DMS153 treated with DMSO at 0.1 percent for 48 hours (cell line): ENCODE data around the gene ILKAP.
"Not testable (repeated sequence)": the region's sequence is repeated elsewhere in the genome, so short reads cannot be mapped to it uniquely, and the experiment has no call there.

Experiments used
- DNase-seq: peaks from one replicate; lab custom pipeline; 2025; ENCODE audit not compliant: unreplicated experiment; lab: John Stamatoyannopoulos, UW

ILKAP gene

DNA sequence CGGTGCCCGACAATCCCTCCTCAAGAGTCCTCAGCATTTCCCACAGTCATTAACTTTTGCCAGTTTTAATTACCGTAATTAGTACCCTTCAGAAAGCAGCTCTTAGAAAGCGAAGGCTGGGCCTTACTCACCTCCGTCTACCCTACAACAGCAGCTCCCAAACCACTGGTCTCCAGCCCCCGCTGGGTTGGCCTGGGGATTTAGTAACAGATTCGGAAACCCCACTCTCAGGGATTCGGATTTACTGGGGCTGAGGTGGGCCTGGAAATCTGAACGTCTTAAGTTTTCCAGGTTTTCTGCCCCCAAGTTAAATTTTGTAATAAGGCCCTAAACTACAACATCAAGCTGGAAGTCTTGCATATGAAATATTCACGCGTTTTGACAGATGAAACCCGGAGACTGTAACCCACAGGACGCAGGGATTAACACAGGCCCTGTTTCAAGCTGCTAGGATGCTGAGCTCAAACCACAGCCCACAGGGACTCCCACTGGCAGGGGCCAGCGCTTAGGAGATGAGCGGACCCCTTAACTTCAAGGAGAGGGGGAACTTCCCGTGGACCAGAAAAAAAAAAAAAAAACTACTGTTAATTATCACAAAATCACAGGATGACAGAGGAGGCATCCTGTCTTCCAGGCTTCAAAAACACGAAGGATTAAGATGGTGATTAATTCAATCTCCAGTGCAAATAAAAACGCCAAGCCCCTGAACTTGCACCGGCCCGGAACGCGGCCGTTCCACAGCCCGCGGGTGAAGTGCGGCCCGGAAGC lies 985 bp downstream of the ILKAP start:
- no peak for DNase-seq

DNA sequence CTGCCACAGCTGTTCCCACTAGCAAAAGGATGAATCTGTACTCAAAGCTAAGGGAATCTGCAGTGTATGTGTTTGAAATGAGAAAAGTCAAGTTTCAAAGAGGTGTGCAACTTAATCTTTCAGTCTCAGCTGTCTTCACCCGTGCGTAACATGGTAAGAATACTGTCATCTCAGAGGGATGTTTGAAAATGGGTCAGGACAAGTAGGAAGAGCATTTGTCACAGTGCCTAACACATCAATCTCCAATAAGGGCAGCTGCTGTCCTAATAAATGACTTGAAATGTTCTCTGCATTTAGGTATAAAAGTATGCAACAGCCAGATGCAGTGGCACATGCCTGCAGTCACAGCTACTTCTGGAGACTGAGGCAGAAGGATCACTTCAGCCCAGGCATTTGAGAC lies 13.1 kb downstream of the ILKAP start:
- DNase-seq = no peak

DNA sequence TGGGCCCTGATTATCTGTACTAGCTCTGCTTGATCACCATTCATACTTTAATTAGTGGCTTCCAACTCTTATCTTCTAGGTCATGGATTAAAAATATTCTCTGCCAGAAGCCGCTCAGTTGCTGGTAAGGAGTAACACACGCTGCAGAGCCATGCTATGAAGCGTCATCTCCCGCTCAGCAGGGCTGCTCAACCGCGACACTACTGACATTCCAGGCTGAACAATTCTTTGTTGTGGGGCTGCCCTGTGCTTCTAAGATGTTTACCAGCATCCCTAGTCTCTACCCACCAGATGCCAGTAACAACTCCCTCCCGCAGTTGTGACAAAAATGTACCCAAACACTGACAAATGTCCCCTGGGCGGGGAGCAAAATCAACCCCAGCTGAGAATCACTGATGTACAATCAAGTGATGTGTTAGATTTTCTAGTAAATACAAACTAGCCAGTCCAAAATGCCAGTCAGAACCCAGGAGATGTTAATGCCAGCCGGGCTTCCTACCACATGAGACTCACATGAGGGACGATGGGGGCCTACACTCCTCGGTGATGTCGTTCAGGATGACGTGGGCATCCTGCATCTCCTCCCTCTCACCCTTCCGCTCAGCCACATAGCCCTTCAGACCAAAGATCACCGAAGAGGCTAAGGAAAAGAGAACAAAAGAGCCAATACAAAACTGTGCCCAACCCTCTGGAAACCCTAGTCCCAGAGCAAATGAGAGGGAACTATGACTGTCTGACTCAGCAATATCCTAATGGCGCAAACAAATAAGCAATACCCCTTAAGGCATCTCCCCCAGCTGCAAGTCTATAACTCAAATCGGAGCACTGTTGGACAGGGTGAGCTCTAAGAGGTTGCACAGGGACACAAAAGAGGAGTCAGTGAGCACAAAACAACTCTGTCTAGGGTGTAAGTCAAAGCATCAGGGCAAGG lies 15.6 kb downstream of the ILKAP start:
- DNase-seq = no peak

DNA sequence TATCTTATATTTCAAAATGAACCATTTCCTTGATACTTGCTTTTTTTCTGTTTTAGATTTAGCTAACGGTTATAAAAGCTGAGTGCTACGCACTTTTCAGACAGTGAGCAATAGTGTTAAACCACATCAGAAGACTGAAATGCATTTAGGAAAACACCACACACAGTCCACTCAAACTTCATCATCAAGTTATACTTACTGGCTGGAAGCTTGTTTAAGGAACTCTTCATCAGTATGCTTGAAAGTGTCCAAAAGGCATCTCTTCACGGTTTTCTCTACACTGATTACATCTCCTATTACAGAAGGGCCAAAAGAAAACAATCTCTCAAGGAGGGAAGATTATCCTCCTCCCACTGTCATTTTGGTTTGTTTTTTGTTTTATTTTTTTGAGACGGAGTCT lies 19.7 kb downstream of the ILKAP start:
- no peak for DNase-seq

DNA sequence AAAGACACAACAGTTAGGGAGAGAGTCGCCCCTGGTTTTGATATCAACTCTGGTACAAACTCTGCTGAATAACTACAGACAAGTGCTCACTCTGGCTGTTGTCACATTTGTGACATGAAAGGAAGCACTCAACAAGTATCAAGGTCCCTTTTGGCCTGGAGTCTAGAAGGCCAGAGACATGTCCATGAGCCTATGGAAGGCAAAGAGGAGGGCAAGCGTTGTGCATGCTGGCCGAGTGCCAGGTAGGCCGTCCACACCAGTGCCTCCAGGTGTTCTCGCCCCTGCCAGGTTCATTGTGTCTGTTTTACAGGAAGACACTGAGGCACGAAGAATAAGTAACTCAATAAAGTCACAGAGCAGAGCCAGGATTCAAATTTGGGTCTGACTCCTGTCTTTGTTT lies 21.1 kb downstream of the ILKAP start:
- DNase-seq = no peak

DNA sequence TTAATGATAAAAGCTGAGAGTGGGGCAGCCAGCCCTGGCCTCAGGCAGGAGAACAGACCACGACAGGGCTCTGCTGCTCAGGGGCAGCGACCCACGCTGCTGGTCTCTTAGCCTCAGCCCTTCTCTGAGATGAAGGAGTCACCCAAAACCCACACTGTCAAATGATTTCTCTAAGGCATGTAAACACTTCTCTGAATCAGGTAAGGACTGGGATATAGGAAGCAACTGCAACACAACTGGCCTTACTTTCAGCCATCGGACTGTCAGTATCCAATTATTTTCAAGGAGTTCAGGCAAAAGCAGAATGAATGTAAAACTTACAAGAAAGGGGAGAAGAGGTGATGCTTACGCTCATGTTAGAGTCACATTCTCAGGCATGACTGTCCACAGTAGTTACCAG lies 22.9 kb downstream of the ILKAP start:
- DNase-seq = no peak

DNA sequence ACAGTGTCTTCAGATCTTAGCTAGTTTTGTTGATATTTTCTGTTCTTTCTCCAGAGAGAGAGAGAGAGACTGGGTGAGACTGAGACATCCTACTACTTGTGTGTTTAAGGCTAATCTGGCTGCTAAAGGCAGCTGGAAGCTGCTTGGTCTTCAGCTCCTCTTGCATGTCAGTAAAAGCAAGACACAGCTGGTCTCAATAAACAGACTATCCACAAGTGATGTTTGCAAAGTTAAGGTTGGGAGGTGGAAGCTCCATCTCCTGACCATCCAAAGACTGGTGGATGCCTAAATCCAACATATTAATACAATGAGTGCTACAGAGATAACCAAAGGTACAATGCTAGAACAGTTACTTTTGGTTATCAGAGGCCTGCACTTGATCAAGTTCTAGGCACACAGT lies 26.9 kb downstream of the ILKAP start:
- DNase-seq = no peak

DNA sequence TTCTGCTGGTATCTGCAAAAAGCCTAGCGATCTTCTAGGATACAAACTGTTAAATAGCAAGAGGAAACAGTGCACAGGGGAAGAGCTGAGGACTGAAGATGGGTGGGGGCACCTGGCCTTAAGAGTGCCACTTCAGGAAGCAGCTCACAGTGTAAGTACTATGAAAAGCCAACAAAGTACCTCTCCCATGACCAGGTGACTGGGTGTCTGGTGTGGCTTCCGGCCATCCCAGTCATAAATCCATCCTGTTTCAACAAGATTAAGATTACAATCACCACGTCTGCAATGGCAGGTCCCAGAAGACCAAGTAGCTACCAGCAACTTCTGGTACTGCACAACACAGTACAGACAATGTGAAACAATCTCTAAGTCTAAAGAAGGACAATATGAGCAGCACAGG lies 28.8 kb downstream of the ILKAP start:
- peak; percentile 65 for DNase-seq

DNA sequence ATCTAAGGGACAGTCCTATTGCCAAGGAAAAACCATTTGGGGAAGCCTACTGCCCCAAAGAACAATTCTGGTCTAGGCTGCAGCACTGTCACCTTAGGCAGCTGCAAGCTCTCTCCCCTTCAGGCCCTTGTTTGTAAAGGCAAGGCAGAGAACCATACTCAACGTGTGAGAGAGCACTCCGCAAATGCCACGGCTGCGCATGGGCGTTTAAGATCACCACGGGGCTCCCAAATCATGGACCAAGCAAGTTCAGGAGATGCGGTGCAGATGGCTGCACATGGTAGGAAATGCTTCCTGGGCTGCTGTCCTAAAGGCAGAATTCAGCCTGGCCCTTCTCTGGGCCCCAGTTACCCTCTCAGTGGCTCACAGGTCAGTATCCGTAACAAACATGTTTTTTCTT lies 29.2 kb downstream of the ILKAP start:
- no peak for DNase-seq

DNA sequence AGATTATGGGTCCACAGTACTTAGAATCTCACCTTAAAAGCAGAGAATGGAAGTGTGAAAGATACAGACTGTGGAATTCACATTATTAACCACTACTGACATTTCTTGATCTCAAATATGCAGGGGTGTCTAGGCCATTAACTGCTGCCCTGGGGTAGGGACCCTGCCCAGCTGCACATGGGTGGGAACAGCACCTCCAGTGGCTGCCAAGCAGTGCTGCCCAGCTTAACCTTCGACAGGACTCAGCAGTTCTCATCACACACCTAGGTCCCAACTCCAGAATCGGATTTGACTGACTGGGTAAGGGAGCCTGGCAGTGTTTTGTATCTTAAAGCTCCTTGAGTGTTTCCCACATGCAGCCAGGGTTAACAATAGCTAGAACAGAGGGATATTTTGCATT lies 29.8 kb downstream of the ILKAP start:
- DNase-seq = no peak

DNA sequence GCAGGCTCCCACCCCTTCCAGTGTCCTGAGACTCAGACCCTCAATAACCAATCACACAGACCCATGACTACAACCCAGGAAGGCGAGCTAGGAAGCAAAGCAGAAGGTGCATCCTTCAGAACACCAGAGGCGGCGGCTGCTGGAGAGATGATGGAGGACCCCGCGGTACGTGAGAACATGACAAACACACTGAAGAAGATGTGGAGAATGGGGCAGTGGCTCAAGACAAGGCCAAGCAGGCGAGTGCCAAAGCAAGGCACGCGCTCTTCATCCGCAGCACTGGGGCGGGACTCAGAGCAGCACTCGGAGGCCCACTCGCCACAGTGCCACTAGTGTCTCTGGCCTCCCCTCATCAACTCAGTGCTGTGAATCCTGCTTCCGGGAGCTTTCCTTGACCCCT lies 31.1 kb downstream of the ILKAP start:
- DNase-seq = no peak

DNA sequence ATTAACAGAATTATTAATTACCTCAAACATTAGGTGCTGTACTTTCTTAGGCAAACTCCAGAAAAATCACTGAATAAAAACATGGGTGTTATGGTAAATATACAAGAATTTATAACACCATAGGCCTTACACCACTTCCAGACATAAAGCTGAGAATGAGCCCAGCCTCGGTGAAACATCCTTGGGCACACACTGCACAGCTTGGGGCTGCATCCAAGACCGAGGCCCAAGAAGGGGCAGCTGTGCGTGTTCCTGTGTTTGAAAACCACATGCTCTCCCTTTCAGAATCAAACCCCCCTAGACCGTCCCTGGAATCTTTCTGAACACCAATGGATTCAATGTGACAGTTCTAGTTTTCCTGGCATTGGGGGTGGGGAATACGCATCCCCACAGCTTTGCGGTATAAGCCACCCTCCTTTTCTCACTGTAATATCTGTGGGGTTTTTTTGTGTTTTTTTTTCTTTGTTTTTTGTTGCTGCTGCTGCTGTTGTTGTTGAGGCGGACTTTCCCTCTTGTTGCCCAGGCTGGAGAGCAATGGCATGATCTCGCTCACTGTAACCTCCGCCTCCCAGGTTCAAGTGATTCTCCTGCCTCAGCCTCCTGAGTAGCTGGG lies 31.8 kb downstream of the ILKAP start:
- DNase-seq = no peak

DNA sequence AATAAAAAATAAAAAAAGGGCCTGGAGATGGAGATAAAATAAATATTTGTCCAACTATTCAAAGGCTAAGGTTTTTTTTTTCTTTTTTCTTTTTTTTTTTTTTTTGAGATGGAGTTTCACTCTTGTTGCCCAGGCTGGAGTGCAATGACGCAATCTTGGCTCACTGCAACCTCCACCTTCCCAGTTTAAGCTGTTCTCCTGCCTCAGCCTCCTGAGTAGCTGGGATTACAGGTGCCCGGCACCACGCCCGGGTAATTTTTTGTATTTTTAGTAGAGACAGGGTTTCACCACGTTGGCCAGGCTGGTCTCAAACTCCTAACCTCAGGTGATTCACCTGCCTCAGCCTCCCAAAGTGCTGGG lies 32.4 kb downstream of the ILKAP start:
- DNase-seq = not testable (repeated sequence)

DNA sequence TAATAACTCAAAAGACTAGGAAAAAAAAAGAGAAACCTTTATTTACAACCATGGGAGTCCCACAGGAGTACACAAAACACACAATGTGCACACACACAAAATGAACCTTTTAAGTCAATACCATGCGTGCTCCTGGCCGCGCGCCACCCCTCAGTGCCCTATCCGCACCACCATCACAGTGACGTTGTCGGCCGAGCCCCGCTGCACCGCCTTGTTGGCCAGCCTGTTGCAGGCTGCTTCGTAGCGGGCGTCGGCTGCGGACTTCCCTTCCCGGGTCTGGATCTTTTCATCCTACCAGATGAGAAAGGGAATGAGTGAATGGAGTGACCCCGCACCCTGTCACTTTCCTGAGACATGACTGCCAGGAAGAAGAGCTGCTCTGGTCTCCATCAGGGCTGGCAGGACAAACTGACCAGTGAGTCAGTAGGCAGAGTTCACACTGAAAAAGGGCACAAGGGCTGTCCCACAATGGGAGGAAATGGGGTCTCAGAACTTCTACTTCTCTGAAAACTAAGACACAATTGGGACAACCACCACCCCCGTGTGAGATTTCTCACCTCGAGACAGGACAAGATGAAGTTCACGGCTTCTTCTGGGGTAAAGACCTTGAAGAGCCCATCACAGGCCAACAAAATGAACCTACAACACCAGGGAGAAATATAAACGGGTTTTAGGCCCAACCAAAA lies 33.0 kb downstream of the ILKAP start:
- DNase-seq = peak; percentile 29

DNA sequence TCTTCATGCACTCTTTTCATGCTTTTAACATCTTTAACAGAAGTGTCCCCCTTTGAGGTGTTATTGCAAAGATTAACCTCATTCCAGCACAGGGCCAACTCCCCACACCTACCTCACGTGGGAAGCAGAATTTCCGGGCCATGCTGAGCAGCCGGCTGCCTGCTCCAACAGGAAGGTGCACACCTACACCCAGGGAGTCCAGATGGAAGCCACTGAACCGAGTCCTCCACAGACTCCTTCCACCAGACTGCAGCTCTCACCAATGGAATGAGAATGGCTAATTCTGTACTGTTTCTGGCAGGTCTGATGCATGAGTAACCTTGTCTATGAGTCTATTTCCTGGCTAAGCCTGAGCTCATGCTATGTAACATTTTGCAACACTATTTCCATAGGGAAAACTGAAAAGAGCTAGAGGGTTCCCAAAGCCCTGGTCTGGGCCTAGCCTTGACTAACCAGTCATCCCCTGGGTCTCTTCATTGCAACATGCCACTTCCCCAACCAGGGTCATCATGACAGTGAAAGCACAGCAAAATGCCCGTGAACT lies 33.7 kb downstream of the ILKAP start:
- DNase-seq = no peak

DNA sequence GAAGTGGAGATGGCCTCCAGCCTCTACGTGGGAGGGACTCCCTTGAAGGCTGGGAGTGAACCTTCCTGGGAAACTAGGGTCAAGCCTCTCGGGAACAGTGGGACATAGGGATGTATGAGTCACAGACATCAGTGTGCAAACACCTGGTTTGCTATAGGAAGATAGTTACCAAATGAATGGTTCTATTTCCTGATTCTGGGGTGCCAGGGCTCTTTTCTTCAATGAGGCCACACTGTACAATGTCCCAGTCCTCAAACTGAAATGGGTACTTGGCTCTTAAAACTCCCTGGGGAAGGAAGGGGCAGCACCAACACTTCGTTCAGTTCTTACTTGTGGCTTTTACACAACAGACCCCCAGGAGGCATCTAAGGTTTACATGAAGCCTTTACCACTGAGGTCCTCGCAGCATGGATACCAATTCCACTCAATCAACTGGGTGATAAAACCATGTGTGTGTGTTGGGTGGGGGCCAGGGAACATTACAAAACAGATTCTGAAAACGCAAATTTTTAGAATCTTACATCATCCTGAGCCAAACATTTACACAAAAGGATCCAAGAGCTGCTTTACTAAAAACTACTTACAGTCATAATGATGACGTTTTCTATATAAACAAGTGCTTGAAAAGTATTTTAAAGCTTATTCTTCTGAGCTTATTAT lies 34.3 kb downstream of the ILKAP start:
- DNase-seq = no peak

DNA sequence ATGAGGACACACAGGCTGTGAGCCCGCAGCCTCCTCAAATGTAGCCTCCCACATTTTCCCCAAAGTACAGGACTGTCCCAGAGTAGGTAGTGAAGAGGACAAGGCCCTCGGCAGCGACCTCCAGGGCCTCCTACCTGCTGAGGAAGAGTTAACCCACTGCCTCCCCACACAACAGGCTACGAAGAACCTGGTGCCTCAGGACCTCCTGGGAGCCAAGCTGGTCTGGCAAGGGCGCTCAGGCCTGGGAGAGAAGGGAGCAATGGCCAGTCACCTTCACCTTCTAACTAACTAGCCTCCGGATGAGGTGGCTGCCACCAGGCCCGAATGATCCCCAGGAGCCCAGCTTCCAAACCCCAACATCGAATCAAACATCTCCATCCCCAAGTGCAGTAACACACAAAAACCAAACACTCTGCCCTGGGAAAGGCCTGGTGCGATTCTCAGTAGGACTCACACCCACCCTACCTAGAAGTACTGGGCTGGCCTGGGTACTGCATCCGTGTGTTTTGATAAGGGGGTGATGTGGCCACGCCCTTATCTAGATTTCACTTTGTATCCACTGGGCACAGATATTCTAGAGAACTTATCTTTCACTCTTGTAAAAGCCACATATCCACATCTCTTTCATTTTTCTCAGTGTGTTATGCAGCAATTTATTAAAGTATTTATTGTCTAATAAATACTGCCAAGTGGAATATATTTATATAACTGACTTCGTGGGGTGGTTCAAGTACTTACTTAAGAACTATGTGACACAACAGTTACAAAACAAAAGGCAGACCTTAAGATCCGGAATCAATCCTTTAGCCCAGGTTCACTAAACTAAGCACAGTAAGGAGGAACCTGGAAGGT lies 35.1 kb downstream of the ILKAP start:
- DNase-seq = no peak

DNA sequence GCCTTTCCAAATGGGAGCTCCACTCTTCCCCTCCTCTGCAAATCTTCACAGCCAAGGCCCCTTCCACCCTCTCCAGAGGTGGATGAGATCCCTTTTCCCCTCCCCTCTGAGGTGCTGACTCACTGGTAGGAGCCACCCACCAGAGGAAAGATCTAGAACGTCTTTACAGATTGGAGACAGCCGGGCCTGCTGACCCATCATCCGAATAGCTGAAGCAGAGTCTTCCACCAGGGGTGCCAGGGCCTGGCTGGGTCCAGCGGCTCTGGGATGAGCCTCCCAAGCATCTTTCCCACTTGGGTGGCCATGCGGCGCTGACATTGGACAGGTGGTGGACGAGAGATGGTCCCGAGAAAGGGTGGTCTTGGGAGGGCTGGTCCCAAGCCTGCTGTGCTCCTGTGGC lies 35.7 kb downstream of the ILKAP start:
- no peak for DNase-seq

DNA sequence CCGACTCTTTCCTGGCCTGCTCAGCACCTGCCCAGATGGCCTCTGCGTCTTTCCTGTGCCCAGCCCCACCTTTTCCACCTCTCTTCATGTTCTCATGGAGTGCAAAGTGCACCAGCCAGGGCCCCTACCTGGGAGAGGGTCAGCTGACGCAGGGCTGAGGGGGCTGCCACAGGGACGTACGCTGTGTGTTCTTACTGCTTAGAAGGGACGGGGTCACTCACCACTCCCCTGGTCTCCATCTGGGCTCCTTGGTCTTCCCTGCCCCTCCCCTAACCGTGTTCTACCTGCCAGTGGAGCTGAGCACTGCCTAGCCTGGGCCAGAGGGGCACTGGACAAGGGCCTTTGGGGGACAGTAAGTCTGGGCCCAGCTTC lies 36.2 kb downstream of the ILKAP start:
- no peak for DNase-seq
